WTC11 (cell line): ENCODE measurements around the gene MEA1.
A peak's percentile ranks its signal among the peaks of the same experiment; 100 is the strongest.

Experiments used
- CTCF ChIP-seq: fragments of 200-600 bp; IDR thresholded peaks from 2 replicates; pipeline ENCODE4 v1.8.0; 2022; ENCODE audit warnings: antibody characterized with exemption
- IRF1 ChIP-seq: sonication (generic); formaldehyde crosslinking; IDR thresholded peaks from 2 replicates; pipeline ENCODE4 v1.8.0; 2023; ENCODE audit warnings: missing genetic modification reagents
- ZNF232 ChIP-seq: sonication (generic); formaldehyde crosslinking; IDR thresholded peaks from 2 replicates; pipeline ENCODE4 v1.8.0; 2022; ENCODE audit warnings: mild to moderate bottlenecking, missing genetic modification reagents
- TF ChIP-seq, protein P1 (sequence below): sonication (generic); formaldehyde crosslinking; IDR thresholded peaks from 2 replicates; pipeline ENCODE4 v1.8.1; 2023; ENCODE audit warnings: mild to moderate bottlenecking, missing genetic modification reagents
- TF ChIP-seq, protein P2 (sequence below): sonication (generic); formaldehyde crosslinking; IDR thresholded peaks from 2 replicates; pipeline ENCODE4 v1.8.0; 2022; ENCODE audit warnings: mild to moderate bottlenecking, missing genetic modification reagents
- TF ChIP-seq, protein P3 (sequence below): sonication (generic); formaldehyde crosslinking; IDR thresholded peaks from 2 replicates; pipeline ENCODE4 v1.8.1; 2022; ENCODE audit warnings: mild to moderate bottlenecking, moderate library complexity, missing genetic modification reagents

DNA sequence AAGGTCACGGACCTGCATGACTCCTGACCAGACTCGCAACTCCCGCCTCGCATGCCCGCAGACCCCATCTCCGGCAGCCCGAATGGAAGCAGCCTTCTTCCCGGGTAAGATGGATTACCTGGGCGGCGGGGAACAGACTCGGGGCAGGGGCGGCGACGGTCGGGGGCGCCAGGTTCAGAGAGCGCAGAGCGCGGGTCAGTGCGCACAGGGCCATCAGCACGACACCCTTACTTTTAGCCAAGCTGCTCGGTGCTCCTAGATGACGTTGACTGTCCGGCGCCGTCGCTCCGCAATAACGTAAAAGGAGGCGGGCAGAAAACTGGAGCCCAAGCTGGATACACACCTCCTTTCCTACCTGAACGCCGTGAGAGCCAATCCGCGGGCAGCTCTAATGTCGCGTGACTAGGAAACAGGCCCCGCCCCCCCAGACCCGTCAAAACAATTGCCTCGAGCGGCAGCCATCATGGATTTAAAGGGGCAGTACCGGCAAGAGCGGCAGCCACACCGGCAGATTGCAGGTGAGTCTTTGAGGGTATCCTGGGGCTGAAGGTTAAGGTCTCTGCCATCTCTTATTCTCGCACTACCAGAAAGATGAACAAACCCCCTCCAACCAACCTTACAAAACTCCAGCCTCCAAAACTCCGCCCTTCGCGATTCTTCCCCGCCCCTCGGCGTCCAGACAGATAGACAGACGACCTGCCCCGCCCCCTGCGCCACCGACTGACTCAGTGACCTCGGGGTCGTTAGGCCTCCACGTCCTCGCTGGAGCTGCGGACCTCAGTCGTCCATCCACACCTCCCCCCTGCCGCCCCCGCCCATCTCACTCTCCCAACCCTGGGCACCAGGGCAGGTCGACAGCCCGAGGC is 45.7 kb upstream of the MEA1 start, which contains the start of the genes KLC4 and MRPL2:
- TF ChIP-seq, protein P1, sequence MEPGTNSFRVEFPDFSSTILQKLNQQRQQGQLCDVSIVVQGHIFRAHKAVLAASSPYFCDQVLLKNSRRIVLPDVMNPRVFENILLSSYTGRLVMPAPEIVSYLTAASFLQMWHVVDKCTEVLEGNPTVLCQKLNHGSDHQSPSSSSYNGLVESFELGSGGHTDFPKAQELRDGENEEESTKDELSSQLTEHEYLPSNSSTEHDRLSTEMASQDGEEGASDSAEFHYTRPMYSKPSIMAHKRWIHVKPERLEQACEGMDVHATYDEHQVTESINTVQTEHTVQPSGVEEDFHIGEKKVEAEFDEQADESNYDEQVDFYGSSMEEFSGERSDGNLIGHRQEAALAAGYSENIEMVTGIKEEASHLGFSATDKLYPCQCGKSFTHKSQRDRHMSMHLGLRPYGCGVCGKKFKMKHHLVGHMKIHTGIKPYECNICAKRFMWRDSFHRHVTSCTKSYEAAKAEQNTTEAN = no peak
- TF ChIP-seq CTCF = no peak
- TF ChIP-seq, protein P2, sequence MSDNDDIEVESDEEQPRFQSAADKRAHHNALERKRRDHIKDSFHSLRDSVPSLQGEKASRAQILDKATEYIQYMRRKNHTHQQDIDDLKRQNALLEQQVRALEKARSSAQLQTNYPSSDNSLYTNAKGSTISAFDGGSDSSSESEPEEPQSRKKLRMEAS (CRISPR knock-in tag) = peak; percentile 76
- TF ChIP-seq ZNF232 (CRISPR knock-in tag) = peak; percentile 8; the same call in 1 of the 2 replicates
- TF ChIP-seq, protein P3, sequence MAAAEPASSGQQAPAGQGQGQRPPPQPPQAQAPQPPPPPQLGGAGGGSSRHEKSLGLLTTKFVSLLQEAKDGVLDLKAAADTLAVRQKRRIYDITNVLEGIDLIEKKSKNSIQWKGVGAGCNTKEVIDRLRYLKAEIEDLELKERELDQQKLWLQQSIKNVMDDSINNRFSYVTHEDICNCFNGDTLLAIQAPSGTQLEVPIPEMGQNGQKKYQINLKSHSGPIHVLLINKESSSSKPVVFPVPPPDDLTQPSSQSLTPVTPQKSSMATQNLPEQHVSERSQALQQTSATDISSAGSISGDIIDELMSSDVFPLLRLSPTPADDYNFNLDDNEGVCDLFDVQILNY (CRISPR knock-in tag) = no peak
- no peak for TF ChIP-seq IRF1 (CRISPR knock-in tag)
